GM18526 (cell line): Measurements from ENCODE around the gene NAV3.

Experiments used
- POLR2A ChIP-seq: IDR thresholded peaks from 3 replicates; pipeline ENCODE4 v1.6.1; 2011; ENCODE audit not compliant: insufficient read length; ENCODE audit errors: extremely low read depth

NAV3 gene

GRCh38 chr12:78028426-78028825 lies 197.7 kb downstream of the NAV3 start:
- TF ChIP-seq POLR2A = no peak

GRCh38 chr12:78034025-78034424 lies 203.3 kb downstream of the NAV3 start:
- no peak for TF ChIP-seq POLR2A

DNA sequence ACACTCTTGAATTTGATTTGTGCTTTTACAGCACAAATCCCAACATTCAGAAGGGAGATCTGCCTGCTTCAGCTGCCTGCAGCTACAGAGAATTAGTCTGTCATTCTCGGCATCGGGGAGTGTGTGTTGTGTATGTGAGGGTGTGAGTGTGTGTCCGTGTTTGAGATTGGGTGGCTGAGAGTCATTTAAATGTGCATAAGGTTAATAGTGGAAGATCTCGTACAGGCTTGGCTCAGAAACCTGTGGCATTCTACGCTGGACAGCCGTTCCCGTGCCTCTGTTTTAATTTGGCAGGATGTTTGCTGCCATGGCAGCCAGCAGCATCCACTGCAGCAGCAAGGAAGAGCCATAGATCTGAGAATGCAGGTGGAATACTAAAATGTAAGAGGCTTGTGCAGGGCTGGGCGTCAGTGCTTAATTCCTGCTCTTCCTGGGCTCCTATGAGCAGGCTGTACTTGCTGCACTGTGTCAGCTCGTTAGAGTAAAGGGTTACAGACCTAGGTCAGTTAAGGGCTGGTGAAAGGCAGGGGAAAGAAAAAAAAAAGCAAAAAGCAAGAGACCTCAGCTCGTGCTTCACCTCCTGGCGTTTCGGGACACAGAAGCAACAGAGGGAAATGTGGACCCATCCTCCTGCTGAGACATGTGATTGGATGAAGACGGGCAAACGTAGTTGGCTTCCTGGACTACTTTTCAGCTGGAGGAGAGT lies 205.4 kb downstream of the NAV3 start:
- TF ChIP-seq POLR2A = no peak

DNA sequence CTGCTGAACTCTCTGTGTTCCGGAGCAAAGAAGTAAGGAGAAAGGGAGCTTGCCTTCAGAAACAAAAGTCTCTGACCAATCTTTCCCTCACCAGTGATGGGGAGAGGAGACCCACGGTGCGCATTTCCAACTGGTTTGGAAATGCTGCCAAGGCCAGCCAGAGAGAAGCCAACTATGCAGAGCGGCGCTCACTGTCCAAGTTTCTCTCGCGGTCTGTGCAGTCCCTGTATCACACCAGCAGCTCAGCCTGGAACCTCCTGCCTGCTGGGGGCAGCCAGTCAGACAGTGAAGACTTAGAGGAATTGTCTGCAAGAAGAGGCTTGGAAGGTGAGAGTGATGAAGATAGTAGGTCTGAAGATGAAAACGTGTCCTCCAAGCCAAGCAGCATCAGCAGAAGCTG lies 206.2 kb downstream of the NAV3 start:
- no peak for TF ChIP-seq POLR2A

DNA sequence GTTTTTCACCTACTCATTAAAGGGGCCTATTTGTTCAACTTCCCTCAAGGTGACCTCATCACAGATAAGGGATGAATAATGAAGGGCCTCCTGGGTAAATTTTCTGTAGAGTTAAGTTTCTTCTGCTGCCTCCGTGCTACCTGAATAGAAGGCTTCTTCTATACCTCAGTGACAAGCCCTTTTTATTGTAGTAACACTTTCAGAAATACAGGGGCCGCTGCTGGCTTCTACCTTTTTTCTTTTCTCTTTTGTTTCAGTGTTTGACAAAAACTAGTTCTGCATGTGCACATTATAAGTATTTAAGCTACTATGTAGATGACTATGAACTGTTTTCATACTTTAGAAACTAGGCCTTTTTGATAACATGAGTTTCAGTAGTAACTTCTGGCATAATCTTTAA lies 207.0 kb downstream of the NAV3 start:
- no peak for TF ChIP-seq POLR2A

DNA sequence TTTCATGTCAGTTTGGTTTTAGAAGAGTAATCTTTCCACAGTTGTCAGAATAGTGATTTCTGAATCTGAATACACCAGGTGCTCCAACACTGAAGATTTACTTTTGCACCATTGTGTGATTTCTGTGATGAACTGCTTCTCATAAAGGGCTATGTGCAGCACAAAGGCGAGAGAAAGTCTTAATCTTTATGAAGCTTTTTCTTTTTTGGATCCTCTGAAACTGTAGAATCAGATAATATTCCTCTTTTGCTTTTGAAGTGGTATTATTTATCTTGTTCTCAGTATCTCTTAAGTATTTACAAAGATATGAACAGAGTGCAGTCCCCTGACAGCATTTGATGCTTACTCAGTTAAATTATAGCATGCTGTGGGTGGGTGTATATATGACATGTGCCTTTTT lies 207.8 kb downstream of the NAV3 start:
- no peak for TF ChIP-seq POLR2A

DNA sequence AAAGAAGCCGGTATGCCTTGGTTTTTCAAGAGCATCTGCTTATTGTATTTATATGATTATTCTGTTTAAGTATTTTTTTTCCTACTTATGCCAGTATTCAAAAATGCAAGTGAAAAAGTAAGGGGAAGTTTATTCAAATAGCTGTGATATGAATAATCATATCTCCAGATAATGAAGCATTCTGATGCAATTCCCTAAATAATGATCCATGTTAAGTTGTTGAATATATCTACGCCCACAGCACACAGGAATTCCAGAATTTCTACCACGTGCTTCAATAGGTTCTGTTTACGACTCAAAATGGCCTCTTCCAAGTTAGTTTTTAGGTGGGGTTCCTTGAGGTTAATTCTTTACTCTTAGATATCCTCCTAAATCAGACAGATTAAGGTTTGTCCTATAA lies 208.3 kb downstream of the NAV3 start:
- TF ChIP-seq POLR2A = no peak

DNA sequence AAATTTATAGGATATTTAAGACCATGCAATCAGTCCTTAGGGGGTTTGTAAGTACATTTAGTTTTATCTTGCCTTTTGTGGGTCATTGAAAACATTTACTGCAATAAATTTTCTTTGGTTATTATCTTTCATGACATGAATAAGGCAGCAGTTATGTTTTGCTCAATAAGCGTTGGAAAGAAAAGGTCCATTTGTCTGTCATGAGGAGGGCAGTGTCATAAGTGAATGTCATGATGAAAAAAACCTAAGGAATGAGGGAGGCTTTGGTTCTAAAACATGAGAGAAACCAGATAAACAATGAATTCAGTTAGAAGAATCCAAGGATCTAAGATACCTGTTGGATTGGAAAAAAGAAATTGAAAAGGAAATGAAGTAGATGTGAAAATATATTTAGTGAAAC lies 209.4 kb downstream of the NAV3 start:
- TF ChIP-seq POLR2A = no peak

DNA sequence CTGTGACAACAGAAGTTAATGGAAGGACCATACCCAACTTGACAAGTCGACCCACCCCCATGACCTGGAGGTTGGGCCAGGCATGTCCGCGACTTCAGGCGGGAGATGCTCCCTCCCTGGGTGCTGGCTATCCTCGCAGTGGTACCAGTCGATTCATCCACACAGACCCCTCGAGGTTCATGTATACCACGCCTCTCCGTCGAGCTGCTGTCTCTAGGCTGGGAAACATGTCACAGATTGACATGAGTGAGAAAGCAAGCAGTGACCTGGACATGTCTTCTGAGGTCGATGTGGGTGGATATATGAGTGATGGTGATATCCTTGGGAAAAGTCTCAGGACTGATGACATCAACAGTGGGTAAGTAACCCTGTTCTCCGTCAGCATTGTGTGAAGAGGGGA lies 220.1 kb downstream of the NAV3 start:
- no peak for TF ChIP-seq POLR2A

DNA sequence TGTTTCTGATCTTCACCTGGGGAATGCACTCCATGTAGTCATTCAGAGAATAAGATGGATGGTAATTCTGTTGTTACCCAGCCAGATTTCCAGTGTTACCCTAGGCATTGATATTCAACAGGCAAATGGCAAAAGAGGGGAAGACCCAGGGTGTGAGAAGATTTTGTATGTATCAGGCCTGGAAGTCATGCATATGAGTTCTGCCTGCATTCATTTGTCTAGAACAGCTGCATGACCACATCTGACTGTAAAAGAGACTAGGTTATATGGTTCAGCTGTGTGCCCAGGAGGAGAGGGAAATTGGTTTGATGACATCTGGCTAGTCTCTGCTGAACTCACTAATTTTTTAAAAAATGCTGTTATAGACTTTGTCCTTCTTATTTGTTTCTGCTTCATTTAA lies 224.9 kb downstream of the NAV3 start:
- TF ChIP-seq POLR2A = no peak

DNA sequence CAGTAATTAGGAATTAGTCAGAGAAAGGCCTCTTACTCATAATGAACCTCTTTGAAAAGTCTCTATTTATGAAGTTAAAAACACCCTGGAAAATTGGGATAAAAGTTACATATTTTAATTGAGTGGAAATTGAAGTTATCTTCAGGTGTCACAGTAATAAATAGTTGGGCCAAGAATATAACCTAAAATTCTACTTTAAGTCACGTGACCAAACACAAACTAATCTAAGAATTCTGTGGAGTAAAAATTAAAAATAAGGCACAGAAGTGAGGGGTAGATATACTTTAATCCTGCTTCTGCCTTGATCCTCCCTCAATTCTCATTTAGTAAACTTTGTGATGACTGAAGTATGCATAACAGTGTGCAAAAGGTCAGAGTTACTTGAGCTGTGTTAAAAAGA lies 226.4 kb downstream of the NAV3 start:
- no peak for TF ChIP-seq POLR2A

DNA sequence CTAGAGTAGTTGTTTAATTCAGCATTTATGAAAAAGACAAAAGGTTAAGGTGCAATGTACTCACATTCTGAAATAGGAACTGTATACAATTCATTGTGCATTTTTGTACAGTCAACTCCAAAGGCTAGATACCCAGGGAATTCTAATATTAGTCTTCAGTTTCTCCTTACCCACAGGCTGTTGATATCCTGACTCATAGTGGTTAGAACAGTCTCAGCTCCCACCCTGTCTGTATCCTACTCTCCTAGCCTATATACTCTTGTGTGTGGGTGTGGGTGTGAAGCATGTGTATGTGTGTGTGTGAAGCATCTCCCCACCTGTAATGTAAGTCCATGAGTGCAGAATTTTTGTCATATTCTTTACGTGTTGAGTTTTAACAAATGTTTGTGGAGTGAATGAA lies 229.5 kb downstream of the NAV3 start:
- TF ChIP-seq POLR2A = no peak

- TF ChIP-seq POLR2A = no peak
Observed at GRCh38 chr12:78062786-78063185, 232.1 kb downstream of the NAV3 start.

- TF ChIP-seq POLR2A = no peak
Observed at GRCh38 chr12:78081590-78082314, 251.1 kb downstream of the NAV3 start.

GRCh38 chr12:78085542-78086182 lies 255.0 kb downstream of the NAV3 start:
- TF ChIP-seq POLR2A = no peak

DNA sequence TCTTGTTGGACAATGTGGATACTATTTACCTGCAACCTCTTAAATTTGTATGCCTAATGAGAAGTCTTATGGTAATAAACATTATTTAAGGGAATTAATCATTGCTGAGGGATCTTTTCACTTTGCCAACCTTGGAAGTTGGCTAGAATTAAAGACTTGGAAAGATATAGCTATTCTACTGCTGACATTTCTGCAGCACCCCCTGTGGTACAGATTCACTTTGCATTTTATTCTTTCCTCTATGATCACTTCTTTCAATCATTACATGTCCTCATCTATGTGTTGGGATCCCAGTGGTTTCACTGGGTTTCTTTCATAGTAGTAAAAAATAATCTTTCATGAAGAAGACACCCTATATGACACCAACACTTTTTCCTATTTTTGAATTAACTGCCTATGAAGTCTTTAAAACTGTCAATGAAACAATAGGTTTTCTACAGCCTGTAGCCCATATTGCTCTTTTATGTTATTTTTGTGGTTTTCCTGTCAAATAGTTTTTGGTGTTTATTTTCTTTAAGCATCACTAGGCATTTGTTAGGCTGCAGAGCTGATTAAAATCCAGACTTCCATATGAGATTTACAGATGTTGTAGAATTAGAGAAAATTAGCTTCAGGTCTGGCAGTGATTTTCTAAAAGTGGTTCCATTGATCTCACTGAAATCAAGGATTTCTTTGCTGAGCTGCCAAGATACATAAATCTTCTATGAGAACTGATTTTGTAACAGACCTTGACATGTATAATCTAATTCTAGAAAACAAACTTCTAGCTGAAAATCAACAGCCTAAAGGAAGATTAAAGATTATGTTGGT lies 256.1 kb downstream of the NAV3 start:
- no peak for TF ChIP-seq POLR2A

DNA sequence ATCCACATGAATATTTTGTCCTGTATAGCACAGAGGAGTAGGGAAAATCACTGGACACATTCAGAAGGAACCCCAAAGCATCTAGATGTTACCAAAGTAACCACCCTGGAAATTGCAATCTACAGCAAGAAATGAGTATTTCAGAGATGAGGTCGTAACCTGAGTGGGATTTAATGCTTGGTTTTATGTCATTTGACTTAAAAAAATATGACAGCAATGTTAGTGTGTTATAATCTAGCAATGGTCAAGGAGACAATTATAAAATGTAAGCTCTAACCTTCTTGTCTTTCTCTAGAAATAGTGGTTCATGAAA lies 256.6 kb downstream of the NAV3 start:
- TF ChIP-seq POLR2A = no peak
